Tibial nerve (tissue), 3 donors: ENCODE data around the gene ANKS6.

Experiments
- CTCF ChIP-seq, 5 experiments: fragments of 200-600 bp in 3 of 5; fragments of 450-650 bp in 2 of 5; sonication (generic) in 3 of 5; IDR thresholded peaks; one replicate each; pipeline ENCODE4 v1.5.1; 2016 to 2019; ENCODE audit warnings: antibody characterized with exemption in 5 of 5, mild to moderate bottlenecking in 3 of 5, moderate library complexity in 2 of 5
- POLR2A ChIP-seq, 2 donors: fragments of 450-650 bp; IDR thresholded peaks; one replicate each; pipeline ENCODE4 v1.6.1; 2017; ENCODE audit warnings: antibody characterized with exemption in 2 of 2, mild to moderate bottlenecking in 2 of 2, moderate library complexity in 2 of 2

- TF ChIP-seq CTCF (IDR thresholded peaks at IDR 0.05) (no peak), POLR2A (IDR thresholded peaks at IDR 0.05) (no peak)
Observed at GRCh38 chr9:98726735-98727134, 69.6 kb downstream of the ANKS6 start.
